SK-N-SH (cell line): ENCODE data around the gene TMEM245. TPM values are rescaled to one million over a fixed set of nuclear protein-coding genes. Genes with fewer than 3 reads are reported as not detected.

Experiments used
- CTCF ChIA-PET: fragments of 300-600, 350-600 bp; formaldehyde crosslinking; extraction: SDS; loops from one replicate; lab custom pipeline; 2021; lab: Yijun Ruan, JAX
- POLR2A ChIA-PET: fragments of 350-600 bp; sonication (Branson Sonifier 250); formaldehyde crosslinking; extraction: SDS; loops from one replicate; lab custom pipeline; 2020; ENCODE audit warnings: antibody characterized with exemption, inconsistent platforms; lab: Yijun Ruan, JAX
- DNase-seq: peaks from one replicate; pipeline ENCODE4 v3.0.0; 2012
- H2AFZ ChIP-seq: fragments of 200-600 bp; sonication (generic); 2 replicates; pipeline ENCODE4 v1.8.1; 2016; ENCODE audit warnings: antibody characterized with exemption, mild to moderate bottlenecking, low read depth
- H3F3A ChIP-seq: fragments of 200-600 bp; sonication (generic); replicated peaks from 2 replicates; pipeline ENCODE3; 2016; ENCODE audit warnings: antibody characterized with exemption, mild to moderate bottlenecking; ENCODE audit not compliant: insufficient read depth
- H3K27ac ChIP-seq, 2 experiments: fragments of 200-500 bp in 1 of 2; fragments of 200-600 bp in 1 of 2; sonication (Bioruptor generic) in 1 of 2; sonication (generic), shearing (Covaris generic) in 1 of 2; 2 replicates each; pipeline versions ENCODE4 v1.5.1 to v1.6.1; 2014 to 2016; ENCODE audit warnings: low read depth in 2 of 2, inconsistent platforms in 1 of 2, low read length in 1 of 2, mild to moderate bottlenecking in 1 of 2, mixed read lengths in 1 of 2
- H3K27me3 ChIP-seq: fragments of 200-600 bp; sonication (generic), shearing (Covaris generic); 2 replicates; pipeline ENCODE4 v1.6.1; 2016; ENCODE audit warnings: mixed run types; ENCODE audit not compliant: insufficient read depth
- H3K36me3 ChIP-seq, 2 experiments: fragments of 200-500 bp in 1 of 2; fragments of 200-600 bp in 1 of 2; sonication (Bioruptor generic) in 1 of 2; sonication (generic) in 1 of 2; replicated peaks in 1 of 2; 2 replicates each; pipeline versions ENCODE3 to v1.5.1; 2014 to 2016; ENCODE audit warnings: low read length in 1 of 2, mild to moderate bottlenecking in 1 of 2; ENCODE audit not compliant: insufficient read depth in 2 of 2, control insufficient read depth in 1 of 2
- H3K4me1 ChIP-seq, 2 experiments: fragments of 200-500 bp in 1 of 2; fragments of 200-600 bp in 1 of 2; sonication (Bioruptor generic) in 1 of 2; sonication (generic), shearing (Covaris generic) in 1 of 2; 2 replicates each; pipeline versions ENCODE4 v1.5.1 to v1.6.1; 2014 to 2016; ENCODE audit warnings: low read depth in 1 of 2, low read length in 1 of 2, mixed run types in 1 of 2; ENCODE audit not compliant: insufficient read depth in 2 of 2, control insufficient read depth in 1 of 2
- H3K4me2 ChIP-seq: fragments of 200-600 bp; sonication (generic), shearing (Covaris generic); 2 replicates; pipeline ENCODE4 v1.6.1; 2017; ENCODE audit warnings: mixed run types
- H3K4me3 ChIP-seq, 2 experiments: fragments of 200-500 bp in 1 of 2; fragments of 200-600 bp in 1 of 2; sonication (Bioruptor generic) in 1 of 2; sonication (generic), shearing (Covaris generic) in 1 of 2; 2 replicates each; pipeline versions ENCODE4 v1.5.1 to v1.8.1; 2014 to 2016; ENCODE audit warnings: low read depth in 2 of 2, inconsistent platforms in 1 of 2, low read length in 1 of 2, mild to moderate bottlenecking in 1 of 2, mixed read lengths in 1 of 2, moderate library complexity in 1 of 2
- H3K79me2 ChIP-seq: fragments of 200-600 bp; sonication (generic); 2 replicates; pipeline ENCODE4 v1.8.1; 2017; ENCODE audit warnings: mild to moderate bottlenecking; ENCODE audit not compliant: insufficient read depth
- H3K9ac ChIP-seq: fragments of 200-600 bp; sonication (generic); 2 replicates; pipeline ENCODE4 v1.6.1; 2017; ENCODE audit warnings: mixed run types
- H3K9me2 ChIP-seq: fragments of 200-600 bp; sonication (generic); 2 replicates; pipeline ENCODE4 v1.6.1; 2017; ENCODE audit warnings: mixed run types
- H3K9me3 ChIP-seq: fragments of 200-600 bp; sonication (generic); 2 replicates; pipeline ENCODE4 v1.6.1; 2017; ENCODE audit warnings: mixed run types, mild to moderate bottlenecking, moderate library complexity
- H4K20me1 ChIP-seq: fragments of 200-600 bp; sonication (generic); 2 replicates; pipeline ENCODE4 v1.6.1; 2017; ENCODE audit warnings: mild to moderate bottlenecking, mixed run types; ENCODE audit not compliant: insufficient read depth
- CHD2 ChIP-seq: fragments of 150-350 bp; IDR thresholded peaks from 2 replicates; pipeline ENCODE4 v1.6.1; 2018; ENCODE audit warnings: low read length; ENCODE audit not compliant: partially characterized antibody
- GATA2 ChIP-seq: sonication (generic); formaldehyde crosslinking; IDR thresholded peaks from 2 replicates; pipeline ENCODE4 v1.5.0; 2020; ENCODE audit warnings: mild to moderate bottlenecking, missing genetic modification reagents
- MAX ChIP-seq: IDR thresholded peaks from 2 replicates; pipeline ENCODE4 v1.4.0; 2012; ENCODE audit warnings: low read depth
- NRF1 ChIP-seq: IDR thresholded peaks from 2 replicates; pipeline ENCODE4 v1.6.1; 2012; ENCODE audit warnings: low read depth, mild to moderate bottlenecking, low read length
- RFX5 ChIP-seq: IDR thresholded peaks from 2 replicates; pipeline ENCODE4 v1.6.1; 2012; ENCODE audit warnings: mild to moderate bottlenecking, improper control_type of control experiment, low read length
- TCF12 ChIP-seq: IDR thresholded peaks from 2 replicates; pipeline ENCODE4 v1.4.0; 2012
- USF2 ChIP-seq: fragments of 150-350 bp; IDR thresholded peaks from 2 replicates; pipeline ENCODE4 v1.6.1; 2017; ENCODE audit warnings: antibody characterized with exemption, low read length, low read depth, borderline replicate concordance
- WGBS: methylation state at CpG from one replicate; pipeline ENCODE4 v1.1.6; 2017; ENCODE audit warnings: low lambda C conversion rate; 5-methylcytosine and 5-hydroxymethylcytosine counted together
- polyA plus RNA-seq, 3 experiments: library from polyadenylated mRNA; depleted of rRNA; stranded (reverse); fragments of >200 nt; gene quantifications; 2 replicates each; pipeline ENCODE4 v1.2.3, GENCODE V29; 2012

The TMEM245 gene
- polyA plus RNA-seq, 1 of the 3 experiments (the other 2 are of a cell fraction) = 17.5 TPM

DNA sequence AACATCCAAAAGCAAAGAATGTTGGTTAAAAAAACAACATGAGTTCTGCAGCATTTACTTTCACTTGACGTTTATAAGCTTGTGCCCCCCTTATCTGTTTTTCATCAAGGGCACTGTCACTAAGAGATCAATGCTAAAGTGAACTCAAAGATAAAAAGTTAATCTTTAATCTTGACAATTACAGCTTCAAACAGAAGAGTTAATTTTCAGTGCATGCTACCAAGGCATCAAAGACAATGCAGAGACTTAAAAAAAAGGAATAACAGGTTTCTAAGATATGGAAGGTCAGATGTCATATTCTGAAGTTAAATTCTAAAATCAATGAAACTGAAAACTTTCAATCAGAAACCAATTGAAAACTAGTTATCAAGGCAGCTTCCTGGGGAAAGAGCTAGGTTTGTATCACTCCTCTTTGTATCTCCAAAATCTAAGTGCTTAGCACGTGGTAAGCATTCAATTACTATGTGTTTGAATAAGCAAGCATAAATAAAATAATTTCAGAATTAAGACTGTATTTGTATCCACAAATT is 37.6 kb downstream of the TMEM245 start:
- no peak overlapping the region for H3K4me3 ChIP-seq
- peaks cover 8% of the 10 kb centered on the region for H3F3A ChIP-seq
- no peak overlapping the region for H3K4me2 ChIP-seq
- H3K36me3 ChIP-seq = peaks cover 65 to 73% of the 10 kb centered on the region in 2 experiments
- no peaks in the 10 kb centered on the region for H3K9me3 ChIP-seq
- no peak overlapping the region for H2AFZ ChIP-seq
- H3K9me2 ChIP-seq = no peaks in the 10 kb centered on the region
- WGBS = 64% methylated on average over 2 of the region's 2 CpGs
- H3K79me2 ChIP-seq = peaks cover 43% of the 10 kb centered on the region; the same call in 1 of the 2 replicates
- no peak overlapping the region for H3K9ac ChIP-seq
- TF ChIP-seq NRF1 (no peak), GATA2 (CRISPR knock-in tag) (0 out of 2 replicates have a peak, but pooled peaks have one; percentile 26)
- peaks cover 0 to 3% of the 10 kb centered on the region in 2 experiments; a peak in 2 of 4 replicates for H3K4me1 ChIP-seq
- no peaks in the 10 kb centered on the region for H4K20me1 ChIP-seq
- DNase-seq = no peak
- ChIA-PET POLR2A (no interaction called here), CTCF (interaction anchor here (0.8 to 1.4 kb wide), 2 partner anchors 8 to 26 kb away, joined by 3 to 4 read pairs; no protein-coding TSS in a partner anchor)
- no peaks in the 10 kb centered on the region for H3K27me3 ChIP-seq
- no peak overlapping the region for H3K27ac ChIP-seq

- no peak overlapping the region for H3K4me2 ChIP-seq
- H3K9me3 ChIP-seq = no peaks in the 10 kb centered on the region
- WGBS = 84% methylated on average over 7 of the region's 7 CpGs
- H3K4me3 ChIP-seq = no peak overlapping the region
- peaks cover 6% of the 10 kb centered on the region; the same call in 1 of the 2 replicates for H3K79me2 ChIP-seq
- H3K9ac ChIP-seq = no peak overlapping the region
- H3K27ac ChIP-seq = no peak overlapping the region
- no peaks in the 10 kb centered on the region for H4K20me1 ChIP-seq
- H3F3A ChIP-seq = peaks cover 8% of the 10 kb centered on the region
- ChIA-PET CTCF (no interaction called here), POLR2A (no interaction called here)
- no peak for DNase-seq
- H3K4me1 ChIP-seq = no peaks in the 10 kb centered on the region
- no peak for TF ChIP-seq RFX5
- no peak for TF ChIP-seq USF2
- H2AFZ ChIP-seq = no peak overlapping the region
- no peaks in the 10 kb centered on the region for H3K9me2 ChIP-seq
- peaks cover 54 to 62% of the 10 kb centered on the region in 2 experiments for H3K36me3 ChIP-seq
- no peaks in the 10 kb centered on the region for H3K27me3 ChIP-seq
These were observed 45.4 kb downstream of the TMEM245 start for GRCh38 chr9:109074236-109074889.

- POLR2A ChIA-PET = no interaction called here
- Histone ChIP-seq H3K9me2 (no peaks in the 10 kb centered on the region), H3K27me3 (no peaks in the 10 kb centered on the region), H3K9ac (no peak overlapping the region), H3K4me2 (no peak overlapping the region), H2AFZ (no peak overlapping the region), H3K9me3 (no peaks in the 10 kb centered on the region), H3K4me3 (no peak overlapping the region), H3K79me2 (peaks cover 13% of the 10 kb centered on the region; the same call in 1 of the 2 replicates), H3K4me1 (no peaks in the 10 kb centered on the region), H3K27ac (no peak overlapping the region), H3K36me3 (peaks cover 48 to 57% of the 10 kb centered on the region in 2 experiments), H3F3A (peaks cover 6% of the 10 kb centered on the region), H4K20me1 (no peaks in the 10 kb centered on the region)
- no peak for DNase-seq
- 95% methylated on average over 2 of the region's 2 CpGs for WGBS
- CTCF ChIA-PET = interaction anchor here (0.6 to 0.7 kb wide), 2 partner anchors 9 to 339 kb away, joined by 3 read pairs; no protein-coding TSS in a partner anchor
- TF ChIP-seq RFX5 = no peak
- TF ChIP-seq TCF12 = no peak
- TF ChIP-seq CHD2 = no peak
- no peak for TF ChIP-seq MAX
These were observed 46.8 kb downstream of the TMEM245 start for GRCh38 chr9:109072821-109073435.
